CD8-positive, alpha-beta memory T cell (primary cell): ENCODE results near the gene SLC25A40. TPM values are rescaled to one million over a fixed set of nuclear protein-coding genes. Genes with fewer than 3 reads are reported as not detected.
"Not testable (repeated sequence)": the region's sequence is repeated elsewhere in the genome, so short reads cannot be mapped to it uniquely, and the experiment has no call there.

Experiments
- CTCF ChIA-PET: fragments of 350-600 bp; sonication (Branson Sonifier 250); formaldehyde crosslinking; loops from one replicate; lab custom pipeline; 2021; ENCODE audit warnings: antibody characterized with exemption; lab: Charles Lee
- POLR2A ChIA-PET: fragments of 350-600 bp; sonication (Branson Sonifier 250); formaldehyde crosslinking; loops from one replicate; lab custom pipeline; 2021; ENCODE audit warnings: antibody characterized with exemption; lab: Charles Lee
- DNase-seq, 5 donors: peaks; one replicate each; pipeline versions ENCODE4 v3.0.0 to v3.0.0-alpha.2; 2020 to 2022; ENCODE audit warnings: mixed read lengths in 1 of 5
- H3K27ac ChIP-seq: one replicate; pipeline ENCODE4 v1.7.0; 2013; ENCODE audit warnings: low read depth, mild to moderate bottlenecking, low read length, moderate library complexity
- H3K27me3 ChIP-seq: 2 replicates; pipeline ENCODE4 v1.7.0; 2013; ENCODE audit warnings: low read length, mild to moderate bottlenecking; ENCODE audit not compliant: insufficient read depth, poor library complexity, severe bottlenecking
- H3K36me3 ChIP-seq: 2 replicates; pipeline ENCODE4 v1.7.0; 2013; ENCODE audit warnings: mild to moderate bottlenecking, low read length, moderate library complexity; ENCODE audit not compliant: insufficient read depth
- H3K4me1 ChIP-seq: 2 replicates; pipeline ENCODE4 v1.7.0; 2013; ENCODE audit warnings: mild to moderate bottlenecking, low read length, moderate library complexity; ENCODE audit not compliant: insufficient read depth
- H3K4me3 ChIP-seq: 2 replicates; pipeline ENCODE4 v1.7.0; 2013; ENCODE audit warnings: mild to moderate bottlenecking, low read length
- H3K9me3 ChIP-seq: 2 replicates; pipeline ENCODE4 v1.7.0; 2013; ENCODE audit warnings: mild to moderate bottlenecking, low read length
- H3K27ac Mint-ChIP-seq, 8 donors: one replicate each; pipeline ENCODE4 v1.8.0; 2020 to 2021; ENCODE audit warnings: mixed read lengths in 8 of 8, mild to moderate bottlenecking in 6 of 8, inconsistent platforms in 3 of 8, moderate library complexity in 3 of 8
- H3K27me3 Mint-ChIP-seq, 2 donors: one replicate each; pipeline ENCODE4 v1.8.0; 2020 to 2021; ENCODE audit warnings: mixed read lengths in 2 of 2, mild to moderate bottlenecking in 1 of 2, moderate library complexity in 1 of 2
- H3K36me3 Mint-ChIP-seq, 3 donors: one replicate each; pipeline ENCODE4 v1.8.0; 2020 to 2021; ENCODE audit warnings: mixed read lengths in 3 of 3, inconsistent platforms in 1 of 3, mild to moderate bottlenecking in 1 of 3
- H3K4me1 Mint-ChIP-seq, 3 donors: one replicate each; pipeline ENCODE4 v1.8.0; 2020 to 2021; ENCODE audit warnings: mixed read lengths in 3 of 3, inconsistent platforms in 1 of 3, mild to moderate bottlenecking in 1 of 3
- H3K4me3 Mint-ChIP-seq, 7 donors: one replicate each; pipeline ENCODE4 v1.8.0; 2020 to 2021; ENCODE audit warnings: mixed read lengths in 7 of 7, mild to moderate bottlenecking in 6 of 7, moderate library complexity in 4 of 7, inconsistent platforms in 2 of 7
- H3K9me3 Mint-ChIP-seq, 5 donors: one replicate each; pipeline ENCODE4 v1.8.0; 2020 to 2022; ENCODE audit warnings: mixed read lengths in 5 of 5, mild to moderate bottlenecking in 3 of 5, moderate library complexity in 2 of 5, inconsistent platforms in 1 of 5
- polyA plus RNA-seq: library from polyadenylated mRNA; unstranded; fragments of 300-500 nt; fragmentation: Illumina TruSeq; gene quantifications from one replicate; pipeline ENCODE4 v1.2.3, GENCODE V29; 2021
- total RNA-seq, 2 experiments: library from RNA; stranded (reverse); gene quantifications; one replicate each; pipeline ENCODE4 v1.2.3, GENCODE V29; 2021

The SLC25A40 gene
- total and polyA plus RNA-seq, 3 experiments from 2014 or later: 13.7 to 37.9 (median 32.8) TPM

DNA sequence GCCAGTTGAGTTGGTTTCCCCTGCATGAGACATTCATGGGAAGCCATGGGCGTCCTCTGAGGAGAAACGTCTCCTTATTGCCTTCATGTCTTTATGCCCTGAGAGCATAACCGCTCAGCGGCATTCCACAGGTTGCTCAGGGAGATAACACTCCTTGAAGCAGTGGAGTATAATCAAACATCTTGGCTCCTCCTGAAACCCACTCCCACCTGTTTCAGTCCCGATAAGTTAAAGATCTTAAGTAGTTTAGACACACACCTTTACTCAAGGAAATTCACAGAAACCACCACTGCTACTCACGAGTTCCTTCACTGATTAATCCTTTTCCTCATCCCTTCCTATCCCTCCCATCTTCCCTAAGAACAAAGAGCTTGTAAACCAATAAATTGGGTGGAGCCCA is 9.6 kb downstream of the SLC25A40 start:
- H3K4me1 ChIP-seq, CTCF ChIA-PET, POLR2A ChIA-PET, H3K27me3 Mint-ChIP-seq, H3K4me3 Mint-ChIP-seq, DNase-seq, H3K27me3 ChIP-seq, H3K36me3 ChIP-seq, H3K9me3 ChIP-seq, H3K27ac ChIP-seq, H3K4me3 ChIP-seq: not testable (repeated sequence)
- H3K9me3 Mint-ChIP-seq: peaks cover 14 to 21% (median 15%) of the 10 kb centered on the region in 5 donors
- H3K27ac Mint-ChIP-seq: peak overlapping the region in 2 of 8 donors; percentile 32 to 57
- H3K36me3 Mint-ChIP-seq: peaks cover 19 to 44% (median 41%) of the 10 kb centered on the region in 3 donors
- H3K4me1 Mint-ChIP-seq: peaks cover 12 to 18% (median 13%) of the 10 kb centered on the region in 3 donors

DNA sequence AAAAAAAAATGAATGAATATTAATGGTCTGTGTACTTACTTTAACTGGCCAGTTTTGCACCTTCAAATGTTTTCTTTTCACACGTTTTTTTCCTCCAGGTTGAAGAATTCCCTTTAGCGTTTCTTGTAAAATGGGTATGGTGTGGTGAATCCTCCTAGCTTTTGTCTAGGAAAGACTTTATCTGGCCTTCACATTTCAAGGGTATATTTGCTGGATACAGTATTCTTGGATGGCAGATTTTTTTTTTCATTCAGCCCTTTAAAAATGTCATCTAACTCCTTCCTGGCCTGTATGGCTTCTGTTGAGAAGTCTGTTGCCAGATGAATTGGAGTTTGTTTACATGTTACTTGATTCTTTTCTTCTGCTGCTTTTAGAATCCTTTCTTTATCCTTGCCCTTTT is 10.1 kb downstream of the SLC25A40 start:
- no peak overlapping the region for H3K27ac ChIP-seq
- H3K27me3 Mint-ChIP-seq: no peaks in the 10 kb centered on the region
- no peak overlapping the region for H3K4me3 ChIP-seq
- H3K36me3 ChIP-seq: no peaks in the 10 kb centered on the region
- H3K4me1 Mint-ChIP-seq: peaks cover 11 to 15% (median 13%) of the 10 kb centered on the region in 3 donors
- peaks cover 6% of the 10 kb centered on the region for H3K9me3 ChIP-seq
- ChIA-PET CTCF (no interaction called here), POLR2A (no interaction called here)
- no peak for DNase-seq
- H3K27me3 ChIP-seq: no peaks in the 10 kb centered on the region
- no peak overlapping the region for H3K27ac Mint-ChIP-seq
- H3K4me3 Mint-ChIP-seq: no peak overlapping the region
- H3K36me3 Mint-ChIP-seq: peaks cover 17 to 41% (median 38%) of the 10 kb centered on the region in 3 donors
- peaks cover 14 to 21% (median 15%) of the 10 kb centered on the region in 5 donors for H3K9me3 Mint-ChIP-seq
- no peaks in the 10 kb centered on the region for H3K4me1 ChIP-seq

DNA sequence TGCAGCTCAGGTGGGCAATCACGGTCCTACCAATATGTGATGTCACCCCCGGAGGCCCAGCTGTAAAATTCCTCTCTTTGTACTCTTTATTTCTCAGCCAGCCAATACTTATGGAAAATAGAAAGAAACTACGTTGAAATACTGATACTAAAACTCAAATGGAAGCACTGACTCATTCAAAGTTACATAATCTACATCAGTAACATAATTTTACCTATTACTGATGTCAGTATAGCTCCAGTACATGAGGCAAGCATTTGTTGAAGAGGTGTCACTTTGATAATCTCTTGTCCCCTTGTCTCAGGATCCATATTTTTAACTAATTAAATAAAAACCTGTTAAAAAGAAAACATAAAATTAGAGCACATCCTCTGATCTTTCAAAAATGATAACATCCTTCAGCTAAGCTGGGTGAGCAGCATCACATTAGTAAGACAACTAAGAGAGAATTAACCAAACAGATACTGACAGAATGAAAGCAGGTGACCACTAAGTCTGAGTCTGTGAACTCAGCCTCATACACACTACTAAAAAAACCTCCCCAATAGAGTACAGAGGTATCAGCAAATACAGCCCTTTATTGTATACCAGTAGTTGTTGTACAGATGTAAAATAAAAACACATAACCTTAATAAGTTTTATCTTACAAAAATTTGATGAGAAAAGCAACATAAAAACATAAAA is 17.6 kb downstream of the SLC25A40 start:
- no peaks in the 10 kb centered on the region for H3K27me3 Mint-ChIP-seq
- H3K9me3 ChIP-seq: no peaks in the 10 kb centered on the region
- no peaks in the 10 kb centered on the region for H3K9me3 Mint-ChIP-seq
- no peaks in the 10 kb centered on the region for H3K27me3 ChIP-seq
- no peak overlapping the region for H3K27ac ChIP-seq
- no peak for DNase-seq
- H3K4me3 Mint-ChIP-seq: no peak overlapping the region
- H3K36me3 Mint-ChIP-seq: peaks cover 10 to 47% (median 11%) of the 10 kb centered on the region in 3 donors
- peak overlapping the region in 2 of 8 donors; percentile 30 to 94 for H3K27ac Mint-ChIP-seq
- peaks cover 15% of the 10 kb centered on the region for H3K36me3 ChIP-seq
- no peaks in the 10 kb centered on the region for H3K4me1 ChIP-seq
- ChIA-PET POLR2A (no interaction called here), CTCF (no interaction called here)
- peaks cover 14 to 18% (median 17%) of the 10 kb centered on the region in 3 donors for H3K4me1 Mint-ChIP-seq
- no peak overlapping the region for H3K4me3 ChIP-seq

DNA sequence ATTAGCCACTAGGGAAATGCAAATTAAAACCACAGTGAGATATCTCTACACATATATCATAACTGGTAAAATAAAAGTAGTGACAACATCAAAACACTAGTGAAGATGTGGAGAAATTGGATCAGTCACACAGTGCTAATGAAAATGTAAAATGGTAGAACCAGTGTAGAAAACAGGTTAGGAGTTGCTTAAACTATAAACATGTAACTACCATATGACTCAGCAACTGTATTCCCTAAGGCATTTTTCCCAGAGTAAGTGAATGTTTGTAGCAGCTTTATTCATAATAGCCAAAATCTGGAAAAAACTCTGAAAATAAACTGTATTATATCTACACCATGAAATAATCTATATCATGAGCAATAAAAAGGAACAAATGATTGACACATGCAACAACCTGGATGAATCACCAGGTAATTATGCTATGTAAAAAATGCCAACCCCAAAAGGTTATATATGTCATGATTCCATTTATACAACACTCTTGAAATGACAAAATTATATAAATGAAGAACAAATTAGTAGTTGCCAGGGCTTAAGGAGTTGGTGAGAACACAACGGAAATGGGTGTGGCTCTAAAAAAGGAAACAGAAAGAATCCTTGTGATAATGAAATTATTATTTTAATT is 22.8 kb downstream of the SLC25A40 start:
- no peak overlapping the region for H3K4me3 Mint-ChIP-seq
- H3K27ac Mint-ChIP-seq: no peak overlapping the region
- no peaks in the 10 kb centered on the region for H3K9me3 Mint-ChIP-seq
- no peaks in the 10 kb centered on the region for H3K9me3 ChIP-seq
- H3K4me1 ChIP-seq: no peaks in the 10 kb centered on the region
- ChIA-PET CTCF (no interaction called here), POLR2A (no interaction called here)
- peaks cover 15 to 21% (median 20%) of the 10 kb centered on the region in 3 donors for H3K4me1 Mint-ChIP-seq
- no peak for DNase-seq
- H3K27me3 Mint-ChIP-seq: no peaks in the 10 kb centered on the region
- H3K27me3 ChIP-seq: no peaks in the 10 kb centered on the region
- H3K36me3 Mint-ChIP-seq: peaks cover 13 to 62% (median 21%) of the 10 kb centered on the region in 3 donors
- H3K4me3 ChIP-seq: no peak overlapping the region
- peaks cover 15% of the 10 kb centered on the region for H3K36me3 ChIP-seq
- H3K27ac ChIP-seq: no peak overlapping the region

DNA sequence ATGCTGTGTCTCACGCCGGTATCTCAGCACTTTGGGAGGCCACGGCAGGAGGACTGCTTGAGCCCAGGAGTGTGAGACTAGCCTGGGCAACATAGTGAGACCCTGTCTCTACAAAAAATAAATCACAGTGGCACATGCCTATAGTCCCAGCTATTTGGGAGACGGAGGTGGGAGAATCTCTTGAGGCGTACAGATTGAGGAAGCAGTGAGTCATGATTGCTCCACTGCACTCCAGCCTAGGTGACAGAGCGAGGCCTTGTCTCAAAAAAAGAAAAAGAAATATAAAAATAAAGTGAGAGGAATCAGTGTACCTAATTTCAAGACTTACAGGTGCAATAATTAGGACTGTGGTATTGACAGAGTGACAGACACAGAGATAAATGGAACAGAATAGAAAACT is 23.9 kb downstream of the SLC25A40 start:
- Mint-ChIP-seq H3K27ac (peak overlapping the region in 3 of 8 donors; percentile 12 to 50 (median 32)), H3K27me3 (no peaks in the 10 kb centered on the region), H3K4me3 (no peak overlapping the region), H3K9me3 (no peaks in the 10 kb centered on the region), H3K36me3 (peaks cover 9 to 54% (median 14%) of the 10 kb centered on the region in 3 donors), H3K4me1 (peaks cover 15 to 21% (median 20%) of the 10 kb centered on the region in 3 donors)
- no peak for DNase-seq
- Histone ChIP-seq H3K36me3 (peaks cover 8% of the 10 kb centered on the region), H3K4me1 (no peaks in the 10 kb centered on the region), H3K9me3 (no peaks in the 10 kb centered on the region), H3K4me3 (no peak overlapping the region), H3K27ac (no peak overlapping the region), H3K27me3 (no peaks in the 10 kb centered on the region)
- POLR2A ChIA-PET: no interaction called here
- CTCF ChIA-PET: no interaction called here

DNA sequence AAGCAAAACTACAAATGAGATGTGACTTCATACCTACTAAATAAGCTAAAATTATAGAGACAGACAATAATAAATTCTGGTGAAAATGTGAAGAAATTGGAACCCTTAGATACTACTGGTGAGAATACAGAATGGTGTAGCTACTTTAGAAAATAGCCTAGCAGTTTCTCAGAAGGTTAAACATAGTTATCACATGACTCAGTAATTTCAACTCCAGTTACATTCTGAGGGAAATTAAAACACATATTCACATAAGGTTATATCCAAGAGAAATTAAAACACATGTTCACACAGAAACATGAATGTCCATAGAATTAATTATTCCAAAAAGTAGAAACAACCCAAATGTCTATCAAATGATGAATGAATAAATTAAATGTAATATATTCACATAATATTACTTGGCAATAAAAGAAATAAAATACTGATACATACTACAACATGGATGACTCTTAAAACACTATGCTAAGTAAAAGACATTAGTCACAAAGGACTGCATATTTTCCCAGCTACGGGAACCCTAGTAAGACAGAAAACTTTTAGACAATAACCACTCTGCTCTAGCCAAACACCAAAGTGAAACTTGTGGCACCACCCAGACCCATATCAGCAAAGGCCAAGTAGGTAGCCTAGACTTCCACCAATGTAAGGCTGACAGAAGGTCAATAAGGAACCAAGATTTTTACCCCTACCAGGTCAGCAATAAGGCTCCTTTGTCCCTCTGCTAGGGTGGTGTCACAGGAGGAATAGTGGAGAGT is 25.1 kb downstream of the SLC25A40 start:
- Mint-ChIP-seq H3K27me3 (no peaks in the 10 kb centered on the region), H3K4me3 (no peak overlapping the region), H3K36me3 (peaks cover 9 to 51% (median 14%) of the 10 kb centered on the region in 3 donors), H3K27ac (peak overlapping the region in 1 of 8 donors; percentile 17), H3K9me3 (no peaks in the 10 kb centered on the region), H3K4me1 (peaks cover 15 to 21% (median 20%) of the 10 kb centered on the region in 3 donors)
- no peaks in the 10 kb centered on the region for H3K9me3 ChIP-seq
- ChIA-PET CTCF (no interaction called here), POLR2A (interaction anchor here (0.6 kb wide), 1 partner anchor 36 kb away, joined by 3 read pairs; no protein-coding TSS in a partner anchor)
- no peaks in the 10 kb centered on the region for H3K4me1 ChIP-seq
- H3K4me3 ChIP-seq: no peak overlapping the region
- H3K27ac ChIP-seq: no peak overlapping the region
- DNase-seq: no peak
- H3K27me3 ChIP-seq: no peaks in the 10 kb centered on the region
- no peaks in the 10 kb centered on the region for H3K36me3 ChIP-seq

DNA sequence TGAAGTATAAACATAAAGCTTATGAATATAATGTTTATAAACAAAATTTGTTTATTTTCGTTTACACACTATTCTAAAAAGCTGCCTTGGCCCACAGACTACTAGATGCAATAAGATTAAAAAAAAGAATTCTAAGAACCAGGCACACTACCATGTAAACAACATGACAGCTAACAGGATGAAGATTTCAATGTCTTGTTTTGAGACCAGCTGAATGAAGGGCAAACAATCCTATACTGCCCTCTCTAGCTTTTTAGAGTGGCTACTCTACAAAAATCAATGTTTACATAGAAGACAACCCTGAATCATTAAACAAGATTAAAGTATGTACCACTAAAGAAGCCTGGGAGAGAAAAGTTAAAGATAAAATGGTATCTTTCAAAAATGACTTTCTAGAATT is 38.6 kb downstream of the SLC25A40 start:
- ChIA-PET CTCF (interaction anchor here (0.6 kb wide), 1 partner anchor 250 kb away, joined by 3 read pairs; no protein-coding TSS in a partner anchor), POLR2A (no interaction called here)
- Histone ChIP-seq H3K9me3 (no peaks in the 10 kb centered on the region), H3K27me3 (no peaks in the 10 kb centered on the region), H3K4me1 (no peaks in the 10 kb centered on the region), H3K4me3 (no peak overlapping the region), H3K36me3 (no peaks in the 10 kb centered on the region), H3K27ac (no peak overlapping the region)
- peaks cover 0 to 29% (median 13%) of the 10 kb centered on the region in 3 donors for H3K36me3 Mint-ChIP-seq
- no peak overlapping the region for H3K4me3 Mint-ChIP-seq
- H3K27me3 Mint-ChIP-seq: no peaks in the 10 kb centered on the region
- no peak overlapping the region for H3K27ac Mint-ChIP-seq
- no peak for DNase-seq
- H3K9me3 Mint-ChIP-seq: no peaks in the 10 kb centered on the region
- no peaks in the 10 kb centered on the region for H3K4me1 Mint-ChIP-seq
